DLD1 (cell line): ENCODE results near the gene SYNPR.
"Not testable (repeated sequence)": the region's sequence is repeated elsewhere in the genome, so short reads cannot be mapped to it uniquely, and the experiment has no call there.

Experiments
- in situ Hi-C: cut with HindIII; loops from 2 replicates; pipeline ENCODE4 v1.10.0; 2017; ENCODE audit warnings: low sequenced_read_pairs

Gene SYNPR

GRCh38 chr3:63607716-63608115 is 329.6 kb downstream of the SYNPR start:
- in situ Hi-C loops, result no loop called here

GRCh38 chr3:63609408-63609807 is 331.3 kb downstream of the SYNPR start:
- in situ Hi-C loops, result no loop called here

GRCh38 chr3:63609834-63610233 is 331.7 kb downstream of the SYNPR start:
- in situ Hi-C loops, result no loop called here

GRCh38 chr3:63611382-63611781 is 333.3 kb downstream of the SYNPR start:
- in situ Hi-C loops, result no loop called here

- in situ Hi-C loops, result no loop called here
Observed at GRCh38 chr3:63613561-63613960, 335.5 kb downstream of the SYNPR start.

- in situ Hi-C loops, result no loop called here
Observed at GRCh38 chr3:63617391-63617790, 339.3 kb downstream of the SYNPR start.

- in situ Hi-C loops, result no loop called here
Observed at GRCh38 chr3:63624941-63625560, 346.9 kb downstream of the SYNPR start.

- in situ Hi-C loops, result no loop called here
Observed at GRCh38 chr3:63631670-63632069, 353.6 kb downstream of the SYNPR start.

GRCh38 chr3:63635186-63635585 is 357.1 kb downstream of the SYNPR start:
- in situ Hi-C loops, result no loop called here

- in situ Hi-C loops, result no loop called here
Observed at GRCh38 chr3:63639806-63640205, 361.7 kb downstream of the SYNPR start.

- in situ Hi-C loops, result no loop called here
Observed at GRCh38 chr3:63642488-63642887, 364.4 kb downstream of the SYNPR start.

- in situ Hi-C loops, result no loop called here
Observed at GRCh38 chr3:63644212-63644797, 366.2 kb downstream of the SYNPR start.

- in situ Hi-C loops, result not testable (repeated sequence)
Observed at GRCh38 chr3:63644928-63645781, 367.0 kb downstream of the SYNPR start.

GRCh38 chr3:63652066-63652725 is 374.1 kb downstream of the SYNPR start, which contains the start of gene SNTN:
Gene SNTN, plus strand, starts transcription at chr3:63652675. Its CDS starts 13 bp downstream, at chr3:63652688.
- in situ Hi-C loops, result loop anchor here (25.0 kb wide), 1 partner anchor 160 kb away; the partner anchor contains the start of gene C3orf49

GRCh38 chr3:63654211-63654610 is 376.1 kb downstream of the SYNPR start:
- in situ Hi-C loops, result loop anchor here (25.0 kb wide), 1 partner anchor 158 kb away; the partner anchor contains the start of gene C3orf49

GRCh38 chr3:63654931-63655330 is 376.8 kb downstream of the SYNPR start:
- in situ Hi-C loops, result loop anchor here (25.0 kb wide), 1 partner anchor 157 kb away; the partner anchor contains the start of gene C3orf49

GRCh38 chr3:63655519-63655918 is 377.4 kb downstream of the SYNPR start:
- in situ Hi-C loops, result loop anchor here (25.0 kb wide), 1 partner anchor 157 kb away; the partner anchor contains the start of gene C3orf49

- in situ Hi-C loops, result loop anchor here (25.0 kb wide), 1 partner anchor 156 kb away; the partner anchor contains the start of gene C3orf49
Observed at GRCh38 chr3:63656786-63657185, 378.7 kb downstream of the SYNPR start.

GRCh38 chr3:63661242-63661641 is 383.1 kb downstream of the SYNPR start:
- in situ Hi-C loops, result loop anchor here (25.0 kb wide), 1 partner anchor 151 kb away; the partner anchor contains the start of gene C3orf49

- in situ Hi-C loops, result loop anchor here (25.0 kb wide), 1 partner anchor 150 kb away; the partner anchor contains the start of gene C3orf49
Observed at GRCh38 chr3:63662011-63662410, 383.9 kb downstream of the SYNPR start.

GRCh38 chr3:63662500-63662899 is 384.4 kb downstream of the SYNPR start:
- in situ Hi-C loops, result loop anchor here (25.0 kb wide), 1 partner anchor 150 kb away; the partner anchor contains the start of gene C3orf49
